Endodermal cell (in vitro differentiated cells): ENCODE data around the gene CD22. TPM values are rescaled to one million over a fixed set of nuclear protein-coding genes. Genes with fewer than 3 reads are reported as not detected.
A peak's percentile ranks its signal among the peaks of the same experiment; 100 is the strongest.

Source experiments
- DNase-seq: peaks from one replicate; pipeline ENCODE4 v3.0.0-alpha.2; 2017
- H3K27ac ChIP-seq: 2 replicates; pipeline ENCODE4 v1.5.1; 2013; ENCODE audit warnings: mild to moderate bottlenecking, low read depth, low read length, moderate library complexity
- H3K27me3 ChIP-seq: 2 replicates; pipeline ENCODE4 v1.6.1; 2013; ENCODE audit warnings: mild to moderate bottlenecking, low read length, moderate library complexity; ENCODE audit not compliant: insufficient read depth, control insufficient read depth, poor library complexity, severe bottlenecking
- H3K36me3 ChIP-seq: 2 replicates; pipeline ENCODE4 v1.7.0; 2013; ENCODE audit warnings: mild to moderate bottlenecking, low read length, moderate library complexity; ENCODE audit not compliant: control insufficient read depth, insufficient read depth
- H3K4me1 ChIP-seq: one replicate; pipeline ENCODE4 v1.7.0; 2013; ENCODE audit warnings: low read length; ENCODE audit not compliant: control insufficient read depth, insufficient read depth
- H3K4me3 ChIP-seq: 2 replicates; pipeline ENCODE4 v1.5.1; 2013; ENCODE audit warnings: mild to moderate bottlenecking, low read length, moderate library complexity
- H3K9ac ChIP-seq: 2 replicates; pipeline ENCODE4 v1.6.1; 2013; ENCODE audit warnings: mild to moderate bottlenecking, low read length, moderate library complexity; ENCODE audit not compliant: poor library complexity, severe bottlenecking; ENCODE audit errors: extremely low read depth
- H3K9me3 ChIP-seq: 2 replicates; pipeline ENCODE4 v1.6.1; 2013; ENCODE audit warnings: mild to moderate bottlenecking, low read length, moderate library complexity; ENCODE audit not compliant: control insufficient read depth
- H3K27ac Mint-ChIP-seq: 2 replicates; pipeline ENCODE4 v1.8.0; 2020; ENCODE audit warnings: mixed read lengths
- H3K27me3 Mint-ChIP-seq: 2 replicates; pipeline ENCODE4 v1.8.0; 2021; ENCODE audit warnings: mild to moderate bottlenecking, mixed read lengths; ENCODE audit not compliant: insufficient read depth
- H3K36me3 Mint-ChIP-seq: 2 replicates; pipeline ENCODE4 v1.8.0; 2020; ENCODE audit warnings: low read depth, mixed read lengths
- H3K4me1 Mint-ChIP-seq: 2 replicates; pipeline ENCODE4 v1.8.0; 2020; ENCODE audit warnings: mixed read lengths
- H3K4me3 Mint-ChIP-seq: 2 replicates; pipeline ENCODE4 v1.8.0; 2020; ENCODE audit warnings: mild to moderate bottlenecking, moderate library complexity, mixed read lengths
- H3K9me3 Mint-ChIP-seq: 2 replicates; pipeline ENCODE4 v1.8.0; 2020; ENCODE audit warnings: mild to moderate bottlenecking, mixed read lengths
- WGBS, 2 experiments: methylation state at CpG; one replicate each; pipeline versions ENCODE4 v1.1.5 to v1.1.7; 2013; ENCODE audit warnings: missing lambda C conversion rate in 2 of 2, mixed read lengths in 1 of 2; ENCODE audit not compliant: insufficient coverage in 1 of 2, insufficient read length in 1 of 2; 5-methylcytosine and 5-hydroxymethylcytosine counted together
- total RNA-seq, 2 donors: library from RNA; stranded (reverse); fragmentation: NEBNext Ultra II Directional in 1 of 2; extraction: Animal tissue kit (Norgen Biotek cat#: 25700) in 1 of 2; gene quantifications; 2 replicates in 1 of 2; 3 replicates in 1 of 2; pipeline ENCODE4 v1.2.1, GENCODE V29; 2021
- TF ChIP-seq, protein P1 (sequence below): fragments of 200-600 bp; sonication (generic); conservative IDR thresholded peaks from 2 replicates; pipeline ENCODE4 v1.5.0; 2021; ENCODE audit warnings: antibody characterized with exemption, mild to moderate bottlenecking

Gene CD22
- total RNA-seq, 2 donors from 2014 or later, result not detected

DNA sequence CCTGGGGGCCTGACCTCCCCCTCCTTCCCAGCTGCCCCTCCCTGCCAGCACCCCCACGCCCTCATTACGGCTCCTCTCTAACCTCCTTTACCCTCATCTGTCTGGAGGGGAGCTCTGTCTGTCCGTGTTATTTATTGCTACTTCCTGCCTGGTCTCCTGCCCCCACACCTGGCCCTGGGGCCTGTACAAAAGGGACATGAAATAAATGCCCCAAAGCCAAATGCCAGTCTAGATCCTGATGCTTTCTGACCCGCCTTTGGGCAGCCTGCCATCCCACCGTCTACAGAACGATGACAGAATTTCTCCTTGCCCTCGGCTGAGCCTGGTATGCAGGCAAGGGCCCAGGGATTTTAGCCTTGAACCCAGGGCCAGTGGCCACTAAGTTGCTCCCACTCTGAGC lies 15.4 kb upstream of the CD22 start:
- Histone ChIP-seq H3K9ac (no peak overlapping the region), H3K4me1 (no peaks in the 10 kb centered on the region), H3K36me3 (no peaks in the 10 kb centered on the region), H3K9me3 (no peaks in the 10 kb centered on the region), H3K27ac (no peak overlapping the region), H3K27me3 (no peaks in the 10 kb centered on the region), H3K4me3 (no peak overlapping the region)
- H3K36me3 Mint-ChIP-seq, result no peaks in the 10 kb centered on the region
- TF ChIP-seq, protein P1, sequence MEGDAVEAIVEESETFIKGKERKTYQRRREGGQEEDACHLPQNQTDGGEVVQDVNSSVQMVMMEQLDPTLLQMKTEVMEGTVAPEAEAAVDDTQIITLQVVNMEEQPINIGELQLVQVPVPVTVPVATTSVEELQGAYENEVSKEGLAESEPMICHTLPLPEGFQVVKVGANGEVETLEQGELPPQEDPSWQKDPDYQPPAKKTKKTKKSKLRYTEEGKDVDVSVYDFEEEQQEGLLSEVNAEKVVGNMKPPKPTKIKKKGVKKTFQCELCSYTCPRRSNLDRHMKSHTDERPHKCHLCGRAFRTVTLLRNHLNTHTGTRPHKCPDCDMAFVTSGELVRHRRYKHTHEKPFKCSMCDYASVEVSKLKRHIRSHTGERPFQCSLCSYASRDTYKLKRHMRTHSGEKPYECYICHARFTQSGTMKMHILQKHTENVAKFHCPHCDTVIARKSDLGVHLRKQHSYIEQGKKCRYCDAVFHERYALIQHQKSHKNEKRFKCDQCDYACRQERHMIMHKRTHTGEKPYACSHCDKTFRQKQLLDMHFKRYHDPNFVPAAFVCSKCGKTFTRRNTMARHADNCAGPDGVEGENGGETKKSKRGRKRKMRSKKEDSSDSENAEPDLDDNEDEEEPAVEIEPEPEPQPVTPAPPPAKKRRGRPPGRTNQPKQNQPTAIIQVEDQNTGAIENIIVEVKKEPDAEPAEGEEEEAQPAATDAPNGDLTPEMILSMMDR, result no peak
- peak; percentile 35 for DNase-seq
- no peaks in the 10 kb centered on the region for H3K9me3 Mint-ChIP-seq
- no peaks in the 10 kb centered on the region for H3K27me3 Mint-ChIP-seq
- H3K27ac Mint-ChIP-seq, result no peak overlapping the region
- 86 to 89% methylated on average over 4 to 7 of the region's 7 CpGs for WGBS, 2 experiments
- H3K4me1 Mint-ChIP-seq, result peaks cover 5% of the 10 kb centered on the region
- H3K4me3 Mint-ChIP-seq, result no peak overlapping the region

DNA sequence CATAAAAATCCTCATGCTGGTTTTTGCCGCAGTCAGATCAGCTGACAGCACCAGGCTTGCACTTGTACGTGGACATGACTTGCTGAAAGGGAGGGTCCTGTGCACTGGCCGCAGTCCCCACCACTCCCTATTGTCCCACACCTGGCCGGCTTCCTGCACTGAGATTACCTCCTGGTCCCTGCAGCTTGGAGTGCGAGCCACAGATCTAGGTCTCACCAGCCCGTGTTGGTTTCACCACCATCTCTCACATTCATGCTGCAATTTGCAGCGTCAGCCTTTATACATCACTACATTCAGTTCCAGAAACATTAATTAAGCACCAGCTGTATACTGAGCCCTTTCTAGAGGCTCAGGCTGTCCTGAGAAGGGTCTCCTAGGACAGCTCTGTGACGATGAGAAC lies 15.0 kb upstream of the CD22 start:
- H3K27ac Mint-ChIP-seq, result no peak overlapping the region
- H3K4me1 ChIP-seq, result no peaks in the 10 kb centered on the region
- TF ChIP-seq, protein P1, result no peak

DNA sequence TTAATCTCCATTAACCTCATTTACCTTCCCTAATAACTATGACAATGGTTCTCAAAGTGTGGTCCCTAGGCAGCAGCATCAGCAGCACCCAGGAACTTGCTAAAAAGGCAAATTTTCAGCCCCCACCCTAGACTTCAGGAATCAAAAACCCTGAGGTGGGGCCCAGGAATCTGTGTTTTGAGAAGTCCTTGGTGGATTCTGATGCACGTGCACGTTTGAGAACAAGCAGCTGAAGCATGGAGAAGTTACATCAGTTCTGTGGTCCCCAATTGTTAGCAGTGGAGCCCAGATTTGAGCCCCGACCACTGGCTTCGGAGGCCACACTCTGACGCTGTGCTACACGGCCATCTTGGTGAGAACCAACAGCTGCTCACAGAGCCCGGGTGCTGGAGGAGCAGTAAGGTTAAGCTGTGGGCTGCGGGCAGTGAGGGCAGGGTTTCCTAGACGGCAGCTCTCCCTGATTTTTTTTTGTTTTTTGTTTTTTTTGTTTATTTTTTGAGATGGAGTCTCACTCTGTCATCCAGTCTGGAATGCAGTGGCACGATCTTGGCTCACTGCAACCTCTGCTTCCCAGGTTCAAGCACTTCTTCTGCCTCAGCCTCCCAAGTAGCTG lies 14.0 kb upstream of the CD22 start:
- 92 to 94% methylated on average over 5 to 10 of the region's 10 CpGs for WGBS, 2 experiments
- H3K27ac ChIP-seq, result no peak overlapping the region
- no peaks in the 10 kb centered on the region for H3K36me3 ChIP-seq
- H3K27me3 Mint-ChIP-seq, result no peaks in the 10 kb centered on the region
- H3K36me3 Mint-ChIP-seq, result no peaks in the 10 kb centered on the region
- H3K4me3 Mint-ChIP-seq, result no peak overlapping the region
- H3K9me3 ChIP-seq, result no peaks in the 10 kb centered on the region
- H3K4me1 ChIP-seq, result no peaks in the 10 kb centered on the region
- H3K9me3 Mint-ChIP-seq, result no peaks in the 10 kb centered on the region
- TF ChIP-seq, protein P1, result no peak
- no peak overlapping the region for H3K4me3 ChIP-seq
- no peaks in the 10 kb centered on the region for H3K27me3 ChIP-seq
- peaks cover 5% of the 10 kb centered on the region for H3K4me1 Mint-ChIP-seq
- H3K27ac Mint-ChIP-seq, result no peak overlapping the region
- DNase-seq, result peak; percentile 33
- H3K9ac ChIP-seq, result no peak overlapping the region

More for the DNA sequence above, 15.0 kb upstream of the CD22 start:
- Mint-ChIP-seq H3K36me3 (no peaks in the 10 kb centered on the region), H3K27me3 (no peaks in the 10 kb centered on the region), H3K4me1 (peaks cover 5% of the 10 kb centered on the region), H3K9me3 (no peaks in the 10 kb centered on the region), H3K4me3 (no peak overlapping the region)
- no peak for DNase-seq
- Histone ChIP-seq H3K27ac (no peak overlapping the region), H3K4me3 (no peak overlapping the region), H3K36me3 (no peaks in the 10 kb centered on the region), H3K27me3 (no peaks in the 10 kb centered on the region), H3K9me3 (no peaks in the 10 kb centered on the region), H3K9ac (no peak overlapping the region)
- WGBS, 2 experiments, result 88 to 89% methylated on average over 6 to 8 of the region's 8 CpGs
